Astrocyte of the cerebellum (primary cell): ENCODE data around the gene USP31.

ENCODE experiments used
- DNase-seq: peaks from one replicate; pipeline ENCODE4 v3.0.0-alpha.2; 2011; ENCODE audit warnings: low read depth
- H3K4me3 ChIP-seq: 2 replicates; pipeline ENCODE4 v1.5.1; 2011; ENCODE audit warnings: mild to moderate bottlenecking, low read depth, low read length, moderate library complexity
- in situ Hi-C: cut with HindIII; loops from 2 replicates; pipeline ENCODE4 v1.10.0; 2017; ENCODE audit warnings: low sequenced_read_pairs
- TF ChIP-seq, protein P1 (sequence below): IDR thresholded peaks from 2 replicates; pipeline ENCODE4 v1.5.1; 2012; ENCODE audit warnings: low read length, low read depth, moderate library complexity, mild to moderate bottlenecking; ENCODE audit errors: missing control alignments

The USP31 gene

DNA sequence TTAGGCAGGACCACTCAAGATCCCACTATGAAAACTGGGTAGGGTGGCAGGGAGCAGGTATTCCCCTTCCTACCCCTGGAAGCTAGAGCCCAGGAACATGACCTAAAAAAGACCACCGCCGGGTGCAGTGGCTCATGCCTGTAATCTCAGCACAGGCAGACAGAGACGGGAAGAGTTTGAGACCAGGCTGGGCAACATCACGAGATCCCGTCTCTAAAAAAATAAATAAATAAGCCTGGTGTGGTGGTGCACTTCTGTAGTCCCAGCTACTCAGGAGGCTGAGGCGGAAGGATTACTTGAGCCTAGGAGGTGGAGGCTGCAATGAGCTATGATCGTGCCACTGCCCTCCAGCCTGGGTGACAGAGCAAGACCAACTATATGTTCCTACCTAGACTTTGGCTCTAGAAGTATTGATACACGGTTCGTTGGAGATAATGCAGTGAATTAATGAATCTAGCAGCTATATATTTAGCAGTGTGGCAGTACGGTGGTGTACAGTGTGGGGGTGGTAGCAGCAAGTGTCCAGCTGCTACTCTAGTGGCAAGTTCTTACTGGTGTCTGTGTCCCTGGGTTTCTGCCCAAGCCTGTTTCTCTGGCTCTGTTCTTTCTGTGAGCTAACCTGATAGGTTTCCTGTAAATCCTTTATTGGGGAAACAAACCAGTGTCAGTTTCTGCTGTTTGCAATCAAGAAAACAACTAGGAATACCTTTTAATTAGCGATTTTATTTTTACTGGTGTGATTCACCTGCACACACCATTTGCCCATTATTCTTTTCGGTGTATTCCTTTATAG lies 3.3 kb upstream of the USP31 start:
- in situ Hi-C loops, result no loop called here
- no peak for DNase-seq
- H3K4me3 ChIP-seq, result no peak overlapping the region
- TF ChIP-seq, protein P1, sequence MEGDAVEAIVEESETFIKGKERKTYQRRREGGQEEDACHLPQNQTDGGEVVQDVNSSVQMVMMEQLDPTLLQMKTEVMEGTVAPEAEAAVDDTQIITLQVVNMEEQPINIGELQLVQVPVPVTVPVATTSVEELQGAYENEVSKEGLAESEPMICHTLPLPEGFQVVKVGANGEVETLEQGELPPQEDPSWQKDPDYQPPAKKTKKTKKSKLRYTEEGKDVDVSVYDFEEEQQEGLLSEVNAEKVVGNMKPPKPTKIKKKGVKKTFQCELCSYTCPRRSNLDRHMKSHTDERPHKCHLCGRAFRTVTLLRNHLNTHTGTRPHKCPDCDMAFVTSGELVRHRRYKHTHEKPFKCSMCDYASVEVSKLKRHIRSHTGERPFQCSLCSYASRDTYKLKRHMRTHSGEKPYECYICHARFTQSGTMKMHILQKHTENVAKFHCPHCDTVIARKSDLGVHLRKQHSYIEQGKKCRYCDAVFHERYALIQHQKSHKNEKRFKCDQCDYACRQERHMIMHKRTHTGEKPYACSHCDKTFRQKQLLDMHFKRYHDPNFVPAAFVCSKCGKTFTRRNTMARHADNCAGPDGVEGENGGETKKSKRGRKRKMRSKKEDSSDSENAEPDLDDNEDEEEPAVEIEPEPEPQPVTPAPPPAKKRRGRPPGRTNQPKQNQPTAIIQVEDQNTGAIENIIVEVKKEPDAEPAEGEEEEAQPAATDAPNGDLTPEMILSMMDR, result no peak

DNA sequence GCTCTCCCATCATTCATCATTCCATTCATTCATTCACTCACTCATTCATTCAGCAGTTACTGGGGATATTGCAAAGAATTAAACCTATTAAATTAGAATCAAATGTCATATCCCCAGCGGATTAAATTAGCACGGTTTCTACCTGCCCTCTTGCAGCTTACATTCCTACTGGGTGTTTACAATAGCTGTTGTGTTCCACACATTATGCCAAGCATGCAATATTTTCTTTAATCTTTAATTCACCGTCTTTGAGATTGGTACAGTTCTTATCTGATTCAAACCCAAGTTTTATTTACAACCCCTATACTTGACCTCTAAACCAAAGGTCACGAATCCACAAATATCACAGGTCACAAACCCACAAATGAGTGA lies 727 bp upstream of the USP31 start:
- TF ChIP-seq, protein P1, result no peak
- peak overlapping the region; percentile 63 for H3K4me3 ChIP-seq
- DNase-seq, result no peak
- in situ Hi-C loops, result no loop called here

DNA sequence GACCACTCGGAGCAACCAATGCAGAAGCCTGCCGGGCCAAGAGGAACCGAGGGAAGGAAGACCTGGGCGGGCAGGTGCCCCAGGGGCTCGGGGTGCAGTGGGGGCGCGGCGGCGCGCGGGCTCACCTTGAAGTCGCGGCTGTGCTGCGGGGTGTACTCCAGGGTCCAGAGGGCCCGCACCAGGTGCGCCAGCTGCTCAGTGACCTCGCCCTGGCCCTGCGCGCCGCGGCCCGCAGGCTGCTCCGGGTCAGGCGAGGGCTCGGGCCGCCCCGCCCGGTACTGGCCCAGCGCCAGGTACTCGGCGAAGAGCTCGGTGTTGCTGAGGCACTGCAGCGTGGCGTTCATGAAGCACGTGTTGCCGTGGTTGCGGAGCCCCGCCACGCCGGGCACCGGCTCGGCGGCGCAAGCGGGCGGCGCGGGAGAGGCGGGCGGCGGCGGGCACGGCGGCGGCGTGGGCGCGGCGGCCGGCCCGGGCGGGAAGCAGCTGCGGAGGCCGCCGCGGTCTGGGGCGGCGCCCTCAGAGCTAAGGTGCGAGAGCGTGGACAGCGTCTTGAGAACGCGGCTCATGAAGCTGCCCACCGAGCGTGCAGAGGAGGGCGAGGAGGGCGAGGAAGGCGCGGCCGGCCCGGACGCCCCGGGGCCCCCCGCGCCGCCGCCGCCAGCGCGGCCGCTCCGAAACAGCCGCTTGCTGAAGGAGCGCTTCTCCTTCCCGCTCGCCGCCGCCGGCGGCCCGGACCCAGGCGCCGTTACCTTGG lies 562 bp downstream of the USP31 start:
- no peak for DNase-seq
- in situ Hi-C loops, result no loop called here
- peak overlapping the region; percentile 65 for H3K4me3 ChIP-seq
- TF ChIP-seq, protein P1, result no peak

DNA sequence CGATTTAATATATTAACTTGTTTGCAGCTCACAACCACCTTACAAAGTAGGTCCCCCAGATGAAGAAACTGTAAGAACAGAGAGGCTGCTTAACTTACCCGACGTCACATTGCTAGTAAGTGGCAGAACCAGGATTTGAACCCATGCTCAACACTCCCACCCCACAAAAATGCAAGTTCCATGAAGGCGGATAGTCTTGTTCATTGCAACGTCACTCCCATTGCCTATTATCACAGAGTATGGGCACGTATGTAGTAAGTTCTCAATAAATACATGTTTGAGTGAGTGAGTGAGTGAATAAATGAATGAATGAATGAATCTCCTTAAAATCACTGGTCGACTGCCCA lies 1.1 kb downstream of the USP31 start:
- peak overlapping the region; percentile 65 for H3K4me3 ChIP-seq
- in situ Hi-C loops, result no loop called here
- TF ChIP-seq, protein P1, result no peak
- no peak for DNase-seq

DNA sequence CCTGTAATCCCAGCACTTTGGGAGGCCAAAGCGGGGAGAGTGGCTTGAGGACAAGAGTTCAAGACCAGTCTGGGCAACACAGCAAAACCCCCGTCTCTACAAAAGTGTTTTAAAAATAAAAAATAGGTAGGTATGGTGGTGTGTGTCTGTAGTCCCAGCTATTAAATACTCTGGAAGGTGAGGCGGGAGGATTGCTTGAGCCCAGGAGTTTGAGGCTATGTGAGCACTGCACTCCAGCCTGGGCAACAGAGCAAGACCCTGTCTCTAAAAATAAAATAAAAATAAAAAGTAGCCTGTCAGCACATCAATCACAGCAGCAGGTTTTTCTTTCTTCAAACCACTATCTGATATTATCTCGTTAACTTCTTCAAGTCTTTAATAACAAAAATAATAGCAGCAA lies 1.6 kb downstream of the USP31 start:
- in situ Hi-C loops, result no loop called here
- DNase-seq, result no peak
- TF ChIP-seq, protein P1, result no peak
- peak overlapping the region; percentile 65 for H3K4me3 ChIP-seq

DNA sequence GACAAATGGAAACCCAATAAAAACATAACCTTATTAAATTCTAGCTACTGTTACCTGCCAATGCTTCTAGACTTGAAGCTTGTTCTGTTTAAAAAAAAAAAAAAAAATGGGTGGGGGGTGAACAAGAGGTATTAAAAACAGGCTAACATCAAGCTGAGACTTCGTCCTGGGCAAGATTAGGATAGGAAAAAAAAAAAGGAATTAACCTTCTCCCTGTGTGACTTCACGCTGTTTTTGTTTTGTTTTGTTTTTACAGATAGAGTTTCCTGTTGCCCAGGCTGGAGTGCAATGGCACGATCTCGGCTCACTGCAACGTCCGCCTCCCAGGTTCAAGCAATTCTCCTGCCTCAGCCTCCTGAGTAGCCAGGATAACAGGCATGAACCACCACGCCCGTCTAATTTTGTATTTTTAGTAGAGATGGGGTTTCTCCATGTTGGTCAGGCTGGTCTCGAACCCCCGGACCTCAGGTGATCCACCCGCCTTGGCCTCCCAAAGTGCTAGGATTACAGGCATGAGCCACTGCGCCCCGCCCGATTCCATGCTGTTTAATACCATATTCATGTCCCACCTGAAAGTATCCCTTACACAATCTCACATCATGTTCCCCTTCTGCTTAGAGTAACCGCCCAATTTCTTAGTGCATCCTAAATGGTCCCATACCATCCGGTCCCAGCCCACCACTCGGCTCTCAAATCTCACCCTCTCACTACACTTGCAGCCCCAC lies 2.2 kb downstream of the USP31 start:
- TF ChIP-seq, protein P1, result no peak
- DNase-seq, result no peak
- in situ Hi-C loops, result no loop called here
- H3K4me3 ChIP-seq, result no peak overlapping the region
